Cerebellar cortex (tissue), 1 donor: ENCODE data around the gene USP7.
"Not testable (repeated sequence)": the region's sequence is repeated elsewhere in the genome, so short reads cannot be mapped to it uniquely, and the experiment has no call there.

Experiments used
- DNase-seq: peaks from one replicate; pipeline ENCODE4 v3.0.0-alpha.2; 2015; ENCODE audit warnings: low spot score

The USP7 gene

DNA sequence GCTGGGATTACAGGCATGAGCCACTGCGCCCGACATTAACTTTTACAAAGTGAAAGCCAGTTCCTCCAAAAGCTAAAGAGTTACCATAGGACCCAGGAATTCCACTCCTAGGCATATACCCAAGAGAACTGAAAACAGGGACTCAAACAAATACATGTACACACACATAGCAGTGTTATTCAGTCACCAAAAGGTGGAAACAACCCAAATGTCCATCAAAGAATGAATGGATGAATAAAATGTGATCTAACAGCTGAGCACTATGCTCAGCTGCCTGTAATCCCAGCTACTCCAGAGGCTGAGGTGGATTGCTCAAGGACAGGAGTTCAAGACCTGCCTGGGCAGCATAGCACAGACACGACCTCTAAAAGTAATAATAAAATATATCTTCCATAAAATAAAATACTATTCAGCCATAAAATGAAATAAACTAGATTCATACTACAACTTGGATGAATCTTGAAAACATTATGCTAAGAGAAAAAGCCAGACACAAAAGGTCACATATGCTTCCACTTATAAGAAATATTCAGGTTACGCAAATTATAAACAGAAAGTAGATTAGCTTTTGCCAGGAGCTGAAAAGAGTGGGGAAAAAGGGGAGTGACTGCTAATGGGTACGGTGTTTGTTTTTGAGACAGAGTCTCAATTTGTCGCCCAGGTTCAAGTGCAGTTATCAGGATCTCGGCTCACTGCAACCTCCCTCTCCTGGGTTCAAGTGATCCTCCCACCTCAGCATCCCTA is 9.3 kb upstream of the USP7 start:
- DNase-seq = no peak

DNA sequence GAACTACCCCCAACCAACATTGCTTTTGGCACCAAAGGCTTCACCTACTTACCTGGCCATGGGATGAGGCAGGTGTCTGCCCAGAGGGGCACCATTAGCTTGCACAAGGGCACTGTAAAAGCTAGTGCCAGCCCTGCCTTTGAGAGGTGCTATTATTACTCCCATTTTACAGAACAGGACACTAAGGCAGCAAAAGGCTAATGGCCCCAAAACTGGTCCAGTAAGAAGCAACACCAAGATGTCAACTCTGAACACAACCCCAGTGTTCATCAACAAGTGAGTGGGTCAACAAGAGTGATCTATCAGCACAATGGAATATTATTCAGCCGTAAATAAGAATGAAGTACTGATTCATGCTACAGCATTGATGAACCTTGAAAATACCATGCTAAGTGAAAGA is 7.7 kb upstream of the USP7 start:
- no peak for DNase-seq

DNA sequence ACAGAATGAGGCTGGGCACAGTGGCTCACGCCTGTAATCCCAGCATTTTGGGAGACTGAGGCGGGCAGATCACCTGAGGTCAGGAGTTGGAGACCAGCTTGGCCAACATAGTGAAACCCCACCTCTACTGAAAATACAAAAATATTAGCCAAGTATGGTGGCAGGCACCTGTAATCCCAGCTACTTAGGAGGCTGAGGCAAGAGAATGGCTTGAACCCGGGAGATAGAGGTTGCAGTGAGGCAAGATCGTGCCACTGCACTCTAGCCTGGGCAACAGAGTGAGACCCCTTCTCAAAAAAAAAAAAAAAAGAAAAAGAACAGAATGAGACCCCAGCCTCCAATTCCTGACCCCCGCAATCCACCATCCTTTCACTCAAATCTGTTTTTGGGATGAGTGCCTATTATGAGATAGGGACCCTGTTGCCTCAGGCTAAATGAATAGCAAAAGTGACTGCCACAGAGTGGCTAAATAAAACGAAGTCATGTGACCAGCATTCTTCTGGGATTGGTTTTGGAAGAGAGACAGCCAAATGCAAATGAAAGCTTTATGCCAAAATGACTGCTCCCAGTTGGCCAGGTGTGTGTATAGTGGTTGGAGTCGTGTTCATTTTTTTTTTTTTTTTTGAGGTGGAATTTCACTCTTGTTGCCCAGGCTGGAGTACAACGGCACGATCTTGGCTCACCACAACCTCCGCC is 5.6 kb upstream of the USP7 start:
- DNase-seq = not testable (repeated sequence)

DNA sequence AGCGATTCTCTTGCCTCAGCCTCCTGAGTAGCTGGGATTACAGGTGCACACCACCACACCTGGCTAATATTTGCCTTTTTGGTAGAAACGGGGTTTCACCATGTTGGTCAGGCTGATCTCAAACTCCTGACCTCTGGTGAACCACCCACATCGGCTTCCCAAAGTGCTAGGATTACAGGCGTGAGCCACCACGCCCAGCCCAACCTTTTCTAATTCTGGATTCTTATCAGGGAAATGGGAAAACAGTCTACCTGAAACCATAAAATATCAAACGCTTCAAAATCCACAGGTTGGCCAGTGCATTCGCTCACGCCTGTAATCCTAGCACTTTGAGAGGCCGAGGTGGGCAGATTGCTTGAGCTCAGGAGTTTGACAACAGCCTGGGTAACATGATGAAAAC is 4.3 kb upstream of the USP7 start:
- not testable (repeated sequence) for DNase-seq

DNA sequence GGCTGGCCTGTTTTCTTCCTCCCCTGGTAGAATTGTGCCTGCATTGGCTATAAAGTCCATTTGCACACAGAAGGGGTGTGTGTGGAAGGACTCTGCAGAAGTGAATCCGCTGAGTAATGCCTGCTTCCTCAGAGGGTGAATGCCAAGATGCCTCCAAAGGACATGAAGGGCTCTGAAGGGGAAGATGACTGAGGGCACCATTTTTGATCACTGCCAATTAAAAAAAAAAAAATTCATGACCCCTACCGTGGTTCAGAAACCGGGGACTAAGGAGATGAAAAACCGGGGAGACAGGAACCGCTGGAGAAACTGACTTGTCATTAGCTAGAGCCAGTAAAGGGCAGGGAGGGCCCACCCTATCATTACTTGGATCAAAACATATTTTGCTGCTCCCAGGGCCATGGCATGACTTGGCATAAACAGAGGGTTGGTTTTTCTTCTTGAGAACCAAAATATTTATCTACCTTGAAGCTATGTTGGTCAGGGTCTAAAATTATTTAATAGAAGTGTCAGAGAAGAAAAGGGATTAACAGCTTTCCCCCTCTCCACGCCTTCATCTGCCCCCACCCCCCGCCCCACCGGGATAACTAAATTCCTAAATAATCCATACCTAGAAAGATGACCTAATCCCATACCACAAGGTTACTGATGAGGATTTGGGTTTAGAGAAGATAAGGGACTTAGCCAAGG is 3.6 kb upstream of the USP7 start:
- no peak for DNase-seq

DNA sequence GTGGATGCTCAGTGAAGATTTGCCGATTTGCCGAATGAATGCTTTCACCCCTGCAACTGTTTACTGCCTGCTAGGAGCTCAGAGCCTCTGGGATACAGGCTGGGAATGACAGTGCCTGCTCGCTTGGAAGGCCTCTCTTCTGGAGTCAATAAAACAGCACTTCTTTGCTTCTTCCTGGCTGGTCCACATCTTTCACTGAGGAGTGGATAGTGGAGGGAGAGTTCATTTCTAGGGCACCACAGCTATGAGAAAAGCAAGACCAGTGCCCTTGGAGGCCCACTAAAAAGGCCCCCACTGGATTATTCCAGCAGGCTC is 3.1 kb upstream of the USP7 start:
- DNase-seq = no peak

DNA sequence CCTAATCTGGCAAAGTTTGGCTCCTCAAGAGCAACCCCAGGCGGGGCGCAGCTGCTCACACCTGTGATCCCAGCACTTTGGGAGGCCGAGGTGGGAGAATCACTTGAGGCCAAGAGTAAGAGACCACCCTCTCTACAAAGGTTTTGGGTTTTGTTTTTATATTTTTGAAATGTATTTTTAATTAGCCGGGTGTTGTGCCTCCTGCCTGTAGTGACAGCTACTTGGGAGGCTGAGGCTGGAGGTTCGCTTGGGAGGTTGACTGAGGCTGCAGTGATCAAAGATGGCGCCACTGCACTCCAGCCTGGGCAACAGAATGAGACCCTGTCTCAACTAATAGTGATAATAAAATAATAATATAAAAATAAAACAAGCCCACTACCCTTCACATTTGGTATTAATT is 756 bp upstream of the USP7 start:
- no peak for DNase-seq

DNA sequence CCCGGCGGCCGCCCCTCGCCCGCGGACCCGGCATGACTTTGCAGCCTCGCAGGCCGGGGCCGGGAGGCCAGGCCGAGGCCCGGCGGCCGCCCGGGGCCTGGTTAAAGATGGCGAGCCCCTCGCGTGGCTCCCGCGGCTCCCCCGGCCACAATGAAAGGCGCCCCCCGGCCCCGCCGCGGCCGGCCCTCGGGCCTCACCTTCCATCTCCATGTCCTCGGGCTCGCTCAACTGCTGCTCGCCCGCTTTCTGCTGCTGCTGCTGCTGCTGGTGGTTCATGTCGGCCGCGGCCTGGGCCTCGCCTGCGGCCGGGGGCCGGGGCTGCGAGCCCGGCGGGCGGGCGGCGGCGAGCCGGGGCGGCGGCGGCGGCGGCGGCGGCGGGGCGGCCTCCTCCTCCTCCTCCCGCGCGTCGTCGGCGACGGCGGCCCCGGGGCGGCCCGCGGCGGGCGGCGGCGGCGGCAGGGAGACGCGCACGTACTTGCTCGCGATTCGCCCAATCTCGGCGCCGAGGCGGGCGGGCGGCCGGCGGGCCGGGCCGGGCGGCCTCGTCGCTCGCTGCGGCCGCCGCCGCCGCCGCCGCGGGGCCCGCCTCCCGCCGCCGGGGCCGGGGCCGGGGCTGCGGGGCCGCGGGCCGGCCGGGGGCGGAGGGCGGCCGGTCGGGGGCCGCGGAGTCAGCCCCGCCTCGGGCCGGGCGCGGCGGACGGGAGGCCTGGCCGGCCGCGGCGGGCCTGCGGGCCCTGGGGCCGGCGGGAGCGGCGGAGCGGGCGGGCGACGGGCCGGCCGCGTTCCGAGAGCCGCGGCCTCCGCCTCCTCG is 491 bp downstream of the USP7 start:
- DNase-seq = no peak

DNA sequence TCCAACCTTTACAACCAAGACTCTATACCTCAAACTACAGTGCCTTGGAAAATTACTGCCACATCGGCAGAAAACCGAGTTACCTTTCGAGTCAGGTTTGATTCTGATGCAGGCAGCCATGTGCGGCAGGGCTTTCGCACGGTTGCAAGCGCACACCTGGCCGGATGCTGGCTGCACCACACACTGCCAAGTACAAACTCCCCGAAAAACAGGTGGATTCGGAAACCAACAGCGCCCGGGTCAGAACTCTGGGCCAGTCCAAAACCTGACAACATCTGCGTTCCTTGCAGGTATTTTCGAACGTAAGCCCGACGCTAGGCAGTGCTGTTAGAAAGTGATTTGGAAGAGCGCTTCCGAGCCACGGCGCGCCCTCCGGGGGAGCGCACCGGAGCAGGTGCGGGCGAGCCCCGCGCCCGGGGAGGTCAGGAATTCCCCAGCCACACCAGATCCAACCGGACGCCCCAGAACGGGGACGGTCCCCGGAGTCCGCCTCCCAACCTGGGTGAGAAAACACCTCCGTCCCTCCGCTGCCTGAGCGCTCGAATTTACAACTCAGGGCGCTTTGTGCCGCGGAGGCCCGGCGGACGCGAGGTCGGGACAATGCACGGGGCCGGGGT is 1.2 kb downstream of the USP7 start:
- DNase-seq = no peak

DNA sequence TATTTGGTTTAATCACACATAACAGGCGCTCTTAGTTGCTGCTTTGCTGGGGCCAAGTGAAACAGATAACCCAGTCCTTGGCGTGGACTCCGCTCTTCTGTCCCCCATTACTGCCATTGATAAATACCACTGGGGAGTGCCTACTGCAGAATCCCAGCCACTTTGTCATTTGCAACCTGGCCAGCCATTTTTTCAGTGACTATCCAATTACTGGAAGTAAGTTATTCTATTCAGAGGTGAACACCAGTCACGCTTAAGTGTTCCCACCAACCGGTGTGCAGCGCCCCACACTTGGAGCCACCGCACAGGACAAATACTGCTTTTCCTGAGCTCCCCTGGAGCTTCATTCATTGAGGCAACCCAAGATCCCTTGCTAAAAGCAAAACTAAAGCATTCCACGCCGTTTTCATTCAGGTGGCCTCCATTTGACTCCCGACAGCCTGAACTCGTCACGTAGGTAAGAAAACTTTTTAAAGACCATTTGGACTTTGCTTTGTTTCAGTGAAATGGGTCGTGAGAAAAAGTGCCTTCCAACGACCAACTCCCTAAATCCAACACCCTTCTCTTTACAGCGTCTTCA is 1.8 kb downstream of the USP7 start:
- DNase-seq = no peak

DNA sequence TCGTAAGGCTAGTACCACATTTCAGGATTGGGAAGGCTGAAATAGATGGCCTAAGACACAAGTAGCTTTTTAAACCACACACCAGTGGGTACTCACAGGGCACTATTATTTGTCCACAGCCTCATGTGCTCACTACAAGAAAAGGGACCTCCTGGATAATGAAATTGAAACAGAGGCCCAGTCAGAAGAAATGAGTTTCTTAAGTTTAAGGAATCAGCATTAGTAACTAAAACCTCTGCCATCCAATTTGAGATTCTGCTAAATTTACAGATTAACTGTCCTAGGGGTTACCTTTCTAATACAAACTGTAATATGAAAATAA is 3.0 kb downstream of the USP7 start:
- DNase-seq = no peak

DNA sequence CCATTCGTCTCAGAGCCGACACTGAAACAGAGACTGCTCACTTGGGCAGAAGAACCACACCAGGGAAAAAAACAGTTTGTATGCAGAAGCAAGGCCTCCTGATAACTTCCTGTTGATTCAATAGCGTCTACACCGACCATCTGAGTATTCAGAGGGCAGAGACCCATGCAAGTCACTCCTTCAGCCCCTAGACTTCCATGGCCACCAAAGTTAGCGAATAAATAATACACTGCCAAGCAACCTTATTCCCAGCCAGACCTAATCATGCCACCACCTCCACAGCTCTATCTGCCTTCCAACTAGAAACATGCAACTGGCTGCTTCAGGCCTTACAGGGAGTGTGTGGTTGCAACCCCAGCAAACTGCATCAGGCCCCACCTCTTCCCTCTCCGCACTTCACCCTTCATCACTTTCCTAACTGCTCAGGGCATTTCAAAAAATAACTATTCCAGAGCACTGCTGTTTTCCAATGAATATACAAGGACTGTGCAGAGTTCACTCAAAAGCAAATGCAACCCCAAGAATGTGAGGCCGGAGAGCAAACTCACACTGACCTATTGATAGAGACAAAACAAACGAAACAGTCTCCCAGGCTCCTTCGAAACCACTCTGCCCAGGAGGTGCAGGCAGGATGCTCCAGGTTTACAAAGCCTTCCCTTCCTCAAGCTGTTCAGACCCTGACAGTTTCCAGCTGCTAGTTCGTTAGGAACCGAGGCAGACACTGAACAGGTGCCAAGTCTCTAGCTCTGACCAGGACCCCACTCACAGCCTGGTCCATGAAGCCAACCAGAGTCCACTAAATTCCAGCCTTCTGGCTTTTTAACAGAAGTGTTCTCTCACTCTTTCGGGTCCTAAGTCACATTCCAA is 3.6 kb downstream of the USP7 start:
- no peak for DNase-seq

DNA sequence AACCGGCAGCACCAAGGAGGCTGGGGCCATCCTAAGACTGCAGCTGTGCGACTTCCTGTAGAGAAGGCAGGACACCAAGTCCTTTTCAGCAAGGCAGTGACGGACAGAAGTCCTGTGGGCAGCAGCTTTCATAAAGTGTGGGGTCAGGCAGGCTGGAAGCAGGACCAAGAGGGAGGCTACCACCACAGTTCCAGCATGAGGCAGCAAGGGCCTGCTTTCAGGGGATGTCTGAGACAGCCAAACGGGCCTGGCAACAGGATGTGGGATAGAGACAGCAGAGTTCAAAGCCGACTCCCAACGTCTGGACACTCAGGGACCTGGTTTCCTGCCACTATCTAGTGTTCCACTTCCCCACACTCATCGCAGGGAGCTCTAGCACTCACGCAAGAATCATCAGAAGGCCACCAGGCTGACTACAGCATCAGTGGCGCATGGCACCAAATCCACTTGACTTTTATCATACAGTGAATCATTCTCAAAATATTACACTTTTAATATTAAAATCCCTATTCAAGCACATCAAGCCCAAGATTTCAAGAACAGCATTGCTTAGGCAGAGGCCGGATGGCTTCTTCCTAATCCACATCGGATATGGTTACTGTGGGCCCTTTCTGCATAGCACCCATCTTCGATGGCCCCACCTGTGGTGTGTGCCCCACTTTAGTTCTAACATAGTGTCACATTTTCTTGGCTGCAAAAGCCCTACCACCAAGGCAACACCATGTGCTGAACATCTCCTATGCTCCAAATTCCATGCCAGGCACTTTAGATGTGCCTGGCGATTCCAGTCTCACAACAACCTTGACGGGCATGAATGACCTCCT is 5.2 kb downstream of the USP7 start:
- DNase-seq = no peak

DNA sequence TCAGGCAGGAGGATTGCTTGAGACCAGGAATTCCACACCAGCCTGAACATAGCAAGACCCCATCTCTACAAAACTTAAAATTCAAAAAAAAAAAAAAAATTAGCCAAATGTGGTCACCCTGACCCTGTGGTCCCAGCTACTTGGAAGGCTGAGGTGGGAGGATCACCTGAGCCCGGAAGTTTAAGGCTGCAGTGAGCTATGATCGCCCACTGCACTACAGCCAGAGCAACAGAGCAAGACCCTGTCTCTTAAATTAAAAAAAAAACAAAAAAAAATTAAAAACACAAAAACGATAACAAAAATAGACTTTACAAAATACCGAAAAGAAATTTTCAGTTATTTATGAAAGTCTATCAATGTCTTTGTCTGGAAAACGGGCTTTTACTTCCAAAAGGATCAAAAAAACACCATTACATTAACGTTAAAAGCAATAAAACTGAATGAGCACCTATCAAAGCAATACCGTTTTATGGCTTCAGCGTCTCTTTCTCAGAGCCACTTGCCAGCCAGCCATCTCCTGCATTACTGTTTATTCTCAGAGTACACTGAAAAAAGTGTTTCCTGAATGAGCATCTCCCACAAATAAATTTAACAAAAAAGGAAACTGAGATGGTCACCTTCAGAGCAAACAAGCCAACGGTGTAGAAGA is 6.1 kb downstream of the USP7 start:
- DNase-seq = no peak

DNA sequence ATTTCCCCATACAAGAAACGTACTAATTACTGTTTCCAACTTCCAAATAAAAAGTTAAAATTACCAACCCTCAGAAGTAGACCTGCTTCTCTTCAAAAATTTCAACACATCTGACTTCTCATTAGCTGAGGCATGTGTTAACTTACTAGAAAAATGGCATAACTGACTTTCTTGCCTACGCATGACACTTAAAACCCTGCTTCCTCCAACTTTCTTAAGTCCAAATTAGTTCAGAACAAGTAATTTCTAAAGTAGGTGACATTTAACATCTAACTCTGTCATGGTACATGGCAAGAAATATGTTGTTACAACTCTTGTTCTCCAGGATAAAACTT is 6.7 kb downstream of the USP7 start:
- DNase-seq = no peak

DNA sequence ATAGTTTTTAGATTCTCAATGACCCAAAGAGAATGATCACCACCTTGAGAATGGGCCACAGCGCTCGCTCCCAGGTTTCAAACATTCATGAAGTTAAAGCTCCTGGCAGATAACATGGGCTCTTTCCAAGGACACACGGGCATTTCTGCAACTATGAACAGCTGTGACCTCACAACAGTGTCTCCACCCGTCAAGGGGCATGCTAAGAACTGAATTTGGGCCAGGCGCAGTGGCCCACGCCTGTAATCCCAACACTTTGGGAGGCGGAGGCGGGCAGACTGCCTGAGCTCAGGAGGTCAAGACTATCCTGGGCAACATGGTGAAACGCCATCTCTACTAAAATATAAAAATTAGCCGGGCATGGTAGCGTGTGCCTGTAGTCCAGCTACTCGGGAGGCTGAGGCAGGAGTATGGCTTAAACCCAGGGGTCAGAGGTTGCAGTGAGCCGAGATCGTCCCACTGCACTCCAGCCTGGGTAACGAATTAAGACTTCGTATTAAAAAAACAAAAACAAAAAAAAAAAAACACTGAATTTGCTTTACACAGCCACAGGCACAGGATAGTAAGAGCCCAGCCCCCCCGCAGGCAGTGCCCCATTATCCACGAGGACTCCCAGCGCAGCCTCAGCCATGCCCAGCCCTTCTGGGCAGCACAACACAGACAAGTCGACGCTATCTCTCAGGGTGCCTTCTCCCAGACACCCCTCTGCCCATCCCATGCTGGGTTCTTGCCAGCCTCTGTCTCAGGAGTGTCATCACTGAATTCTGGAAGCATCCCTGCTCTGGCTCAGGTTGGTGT is 7.2 kb downstream of the USP7 start:
- DNase-seq = no peak

DNA sequence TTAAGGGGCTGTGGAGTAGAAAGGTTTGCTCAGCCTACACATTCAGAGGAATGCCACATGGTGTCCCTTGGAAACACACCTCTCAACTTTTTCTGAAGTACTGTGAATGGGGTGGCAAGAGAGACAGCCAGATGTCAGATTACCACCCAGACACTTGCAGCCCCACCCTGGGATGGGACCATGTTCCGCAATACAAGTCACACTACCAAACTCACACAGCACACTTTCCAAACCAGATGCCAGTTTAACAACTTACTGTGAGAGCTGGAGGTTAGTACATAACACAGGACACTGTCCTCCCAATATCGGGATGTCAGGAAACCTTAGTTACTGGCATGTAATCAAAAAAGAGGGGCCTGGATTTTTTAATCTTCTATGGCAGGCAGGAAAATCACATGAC is 7.9 kb downstream of the USP7 start:
- no peak for DNase-seq

DNA sequence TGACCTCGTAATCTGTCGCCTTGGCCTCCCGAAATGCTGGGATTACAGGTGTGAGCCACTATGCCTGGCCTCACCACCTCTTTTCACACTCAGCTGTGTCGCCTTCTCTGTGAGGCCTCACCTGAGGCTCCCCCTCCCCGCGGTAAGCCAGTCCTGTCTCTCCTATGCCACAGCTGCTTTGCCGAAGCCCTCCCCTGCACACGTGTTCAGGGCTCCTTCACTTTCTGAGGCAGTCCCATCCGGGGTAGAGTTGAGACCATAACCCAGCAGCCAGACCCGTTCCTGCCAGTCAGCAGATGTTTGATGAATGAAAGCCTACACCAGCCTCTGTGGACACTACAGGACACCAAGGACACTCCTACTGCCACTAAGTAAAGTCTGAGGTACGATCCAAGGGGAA is 10.6 kb downstream of the USP7 start:
- DNase-seq = no peak

DNA sequence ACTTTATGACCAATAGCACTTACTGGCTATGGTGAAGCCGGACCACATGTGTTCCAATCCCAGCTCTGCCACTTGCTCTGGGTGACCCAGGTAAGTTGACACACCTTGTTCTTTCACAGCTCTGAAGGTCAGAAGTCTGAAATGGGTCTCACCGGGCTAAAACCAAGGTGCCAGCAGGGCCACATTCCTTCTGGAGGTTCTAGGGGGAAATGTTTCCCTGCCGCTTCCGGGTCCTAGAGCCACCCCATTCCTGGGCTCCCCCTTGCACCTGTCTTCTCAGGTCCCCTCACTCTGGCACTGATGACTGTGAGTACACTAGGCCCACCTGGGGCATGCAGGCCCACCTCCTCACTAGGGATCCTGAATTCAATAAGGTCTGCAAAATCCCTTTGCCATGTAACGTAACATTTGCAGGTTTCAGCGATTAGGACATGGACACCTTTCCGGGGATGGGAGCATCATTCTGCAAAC is 11.4 kb downstream of the USP7 start:
- DNase-seq = no peak
